ENCODE data around the gene HBS1L. TPM values are rescaled to one million over a fixed set of nuclear protein-coding genes. Genes with fewer than 3 reads are reported as not detected.

HBS1L gene
- total RNA-seq, 1 donor from 2014 or later = 114 TPM

- FAIRE-seq = no peak
- DNase-seq (ENCODE audit: low read depth) = no peak
- no peak overlapping the region for H3K4me3 ChIP-seq (ENCODE audit: low read depth, low read length)
- no peaks in the 10 kb centered on the region for H3K36me3 ChIP-seq (ENCODE audit: control insufficient read depth, insufficient read depth, low read length)
- no peak for TF ChIP-seq CTCF (IDR thresholded peaks at IDR 0.05; ENCODE audit: insufficient read depth, low read length, severe bottlenecking)
- no peaks in the 10 kb centered on the region for H3K27me3 ChIP-seq (ENCODE audit: control insufficient read depth, insufficient read depth, low read length)
Observed at GRCh38 chr6:134974370-134974769, 80.3 kb downstream of the HBS1L start.

- Histone ChIP-seq H3K27me3 (ENCODE audit: control insufficient read depth, insufficient read depth, low read length) (no peaks in the 10 kb centered on the region), H3K36me3 (ENCODE audit: control insufficient read depth, insufficient read depth, low read length) (peaks cover 1% of the 10 kb centered on the region), H3K4me3 (ENCODE audit: low read depth, low read length) (no peak overlapping the region)
- no peak for TF ChIP-seq CTCF (IDR thresholded peaks at IDR 0.05; ENCODE audit: insufficient read depth, low read length, severe bottlenecking)
- DNase-seq (ENCODE audit: low read depth) = no peak
- FAIRE-seq = no peak
Observed at GRCh38 chr6:134967711-134968110, 86.9 kb downstream of the HBS1L start.

- Histone ChIP-seq H3K27me3 (ENCODE audit: control insufficient read depth, insufficient read depth, low read length) (no peaks in the 10 kb centered on the region), H3K36me3 (ENCODE audit: control insufficient read depth, insufficient read depth, low read length) (peaks cover 1% of the 10 kb centered on the region), H3K4me3 (ENCODE audit: low read depth, low read length) (no peak overlapping the region)
- TF ChIP-seq CTCF (IDR thresholded peaks at IDR 0.05; ENCODE audit: insufficient read depth, low read length, severe bottlenecking) = no peak
- DNase-seq (ENCODE audit: low read depth) = no peak
- no peak for FAIRE-seq
Observed at GRCh38 chr6:134964451-134965203, 90.0 kb downstream of the HBS1L start.

- DNase-seq (ENCODE audit: low read depth) (peak; percentile 66), FAIRE-seq (no peak)
- H3K27me3 ChIP-seq (ENCODE audit: control insufficient read depth, insufficient read depth, low read length) = no peaks in the 10 kb centered on the region
- TF ChIP-seq CTCF (IDR thresholded peaks at IDR 0.05; ENCODE audit: insufficient read depth, low read length, severe bottlenecking) = no peak
- no peak overlapping the region for H3K4me3 ChIP-seq (ENCODE audit: low read depth, low read length)
- H3K36me3 ChIP-seq (ENCODE audit: control insufficient read depth, insufficient read depth, low read length) = peaks cover 1% of the 10 kb centered on the region
Observed at GRCh38 chr6:134962421-134962820, 92.2 kb downstream of the HBS1L start.

GRCh38 chr6:134961366-134961765, 93.3 kb downstream of the HBS1L start:
- Histone ChIP-seq H3K36me3 (ENCODE audit: control insufficient read depth, insufficient read depth, low read length) (peaks cover 1% of the 10 kb centered on the region), H3K4me3 (ENCODE audit: low read depth, low read length) (no peak overlapping the region), H3K27me3 (ENCODE audit: control insufficient read depth, insufficient read depth, low read length) (no peaks in the 10 kb centered on the region)
- FAIRE-seq (no peak), DNase-seq (ENCODE audit: low read depth) (no peak)
- no peak for TF ChIP-seq CTCF (IDR thresholded peaks at IDR 0.05; ENCODE audit: insufficient read depth, low read length, severe bottlenecking)

- Histone ChIP-seq H3K4me3 (ENCODE audit: low read depth, low read length) (no peak overlapping the region), H3K27me3 (ENCODE audit: control insufficient read depth, insufficient read depth, low read length) (no peaks in the 10 kb centered on the region), H3K36me3 (ENCODE audit: control insufficient read depth, insufficient read depth, low read length) (no peaks in the 10 kb centered on the region)
- FAIRE-seq (no peak), DNase-seq (ENCODE audit: low read depth) (no peak)
- no peak for TF ChIP-seq CTCF (IDR thresholded peaks at IDR 0.05; ENCODE audit: insufficient read depth, low read length, severe bottlenecking)
Observed at GRCh38 chr6:134959603-134960002, 95.0 kb downstream of the HBS1L start.

Measured in bronchial epithelial cell (primary cell).